OCI-LY7 (cell line): ENCODE data around the gene KATNAL2.

Source experiments
- CTCF ChIP-seq: fragments of 200-600 bp; sonication (generic); conservative IDR thresholded peaks from 2 replicates; pipeline ENCODE4 v1.5.1; 2014; ENCODE audit warnings: mild to moderate bottlenecking, antibody characterized with exemption, low read length, moderate library complexity, mixed read lengths
- EZH2phosphoT487 ChIP-seq: fragments of 200-600 bp; sonication (generic); IDR thresholded peaks from 2 replicates; pipeline ENCODE4 v1.6.1; 2018; ENCODE audit warnings: low read depth, borderline replicate concordance, mild to moderate bottlenecking, mixed run types, antibody characterized with exemption, low read length, moderate library complexity, mixed read lengths

DNA sequence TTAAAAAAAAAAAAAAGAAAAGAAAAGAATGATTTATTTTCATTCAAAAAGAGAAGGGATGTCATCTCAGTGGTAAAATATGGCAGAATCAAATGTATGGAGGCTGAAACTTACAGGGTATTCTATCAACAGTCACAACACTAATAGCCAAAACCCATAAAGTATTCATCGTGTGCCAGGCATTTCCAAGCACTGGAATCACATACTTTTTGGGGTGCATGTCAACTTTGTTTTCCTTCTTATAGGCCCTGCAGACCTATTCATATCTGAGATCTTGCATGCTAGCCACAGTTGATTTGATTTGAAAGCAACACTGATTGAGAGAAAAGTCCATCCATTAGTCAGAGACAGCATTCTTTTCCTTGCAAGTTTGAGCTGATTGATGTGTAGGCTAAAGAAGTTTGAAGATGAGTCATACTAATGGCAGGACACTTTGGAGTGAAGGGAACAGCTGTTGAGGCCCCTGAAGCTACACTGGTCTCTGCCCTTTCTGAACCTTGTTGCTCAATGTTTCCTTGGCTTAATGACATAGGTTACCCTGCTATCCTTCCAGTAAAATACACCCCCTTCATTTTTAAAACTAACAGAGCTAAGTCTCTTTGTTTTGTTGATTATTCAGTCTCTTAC, 22.0 kb downstream of the KATNAL2 start:
- TF ChIP-seq CTCF (no peak), EZH2phosphoT487 (no peak)
